ENCODE results near the gene SMG5.

GRCh38 chr1:156258859-156259258 lies 23.8 kb downstream of the SMG5 start:
- TF ChIP-seq CTCF (IDR thresholded peaks at IDR 0.05) (no peak), FOXM1 (IDR thresholded peaks at IDR 0.05; ENCODE audit: low read depth) (no peak), JUND (IDR thresholded peaks at IDR 0.05) (no peak), MXI1 (IDR thresholded peaks at IDR 0.05; ENCODE audit: low read depth, low read length) (no peak), NRF1 (IDR thresholded peaks at IDR 0.05; ENCODE audit: low read depth, low read length) (no peak), TCF12 (IDR thresholded peaks at IDR 0.05) (no peak), MAX (IDR thresholded peaks at IDR 0.05; ENCODE audit: low read depth) (no peak), GABPA (IDR thresholded peaks at IDR 0.05; ENCODE audit: low read depth) (no peak), POLR2AphosphoS5 (IDR thresholded peaks at IDR 0.05; ENCODE audit: low read depth, low read length) (no peak)
- TF ChIP-seq, protein P1, sequence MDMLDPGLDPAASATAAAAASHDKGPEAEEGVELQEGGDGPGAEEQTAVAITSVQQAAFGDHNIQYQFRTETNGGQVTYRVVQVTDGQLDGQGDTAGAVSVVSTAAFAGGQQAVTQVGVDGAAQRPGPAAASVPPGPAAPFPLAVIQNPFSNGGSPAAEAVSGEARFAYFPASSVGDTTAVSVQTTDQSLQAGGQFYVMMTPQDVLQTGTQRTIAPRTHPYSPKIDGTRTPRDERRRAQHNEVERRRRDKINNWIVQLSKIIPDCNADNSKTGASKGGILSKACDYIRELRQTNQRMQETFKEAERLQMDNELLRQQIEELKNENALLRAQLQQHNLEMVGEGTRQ (IDR thresholded peaks at IDR 0.05; ENCODE audit: borderline replicate concordance, low read depth, low read length) = no peak
- TF ChIP-seq, protein P2, sequence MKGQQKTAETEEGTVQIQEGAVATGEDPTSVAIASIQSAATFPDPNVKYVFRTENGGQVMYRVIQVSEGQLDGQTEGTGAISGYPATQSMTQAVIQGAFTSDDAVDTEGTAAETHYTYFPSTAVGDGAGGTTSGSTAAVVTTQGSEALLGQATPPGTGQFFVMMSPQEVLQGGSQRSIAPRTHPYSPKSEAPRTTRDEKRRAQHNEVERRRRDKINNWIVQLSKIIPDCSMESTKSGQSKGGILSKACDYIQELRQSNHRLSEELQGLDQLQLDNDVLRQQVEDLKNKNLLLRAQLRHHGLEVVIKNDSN (IDR thresholded peaks at IDR 0.05; ENCODE audit: borderline replicate concordance, low read depth) = no peak

Data from SK-N-SH (cell line).